ENCODE data around the gene TMEM271. TPM values are rescaled to one million over a fixed set of nuclear protein-coding genes. Genes with fewer than 3 reads are reported as not detected.

TMEM271 gene
- total RNA-seq, 4 donors from 2014 or later: not detected

DNA sequence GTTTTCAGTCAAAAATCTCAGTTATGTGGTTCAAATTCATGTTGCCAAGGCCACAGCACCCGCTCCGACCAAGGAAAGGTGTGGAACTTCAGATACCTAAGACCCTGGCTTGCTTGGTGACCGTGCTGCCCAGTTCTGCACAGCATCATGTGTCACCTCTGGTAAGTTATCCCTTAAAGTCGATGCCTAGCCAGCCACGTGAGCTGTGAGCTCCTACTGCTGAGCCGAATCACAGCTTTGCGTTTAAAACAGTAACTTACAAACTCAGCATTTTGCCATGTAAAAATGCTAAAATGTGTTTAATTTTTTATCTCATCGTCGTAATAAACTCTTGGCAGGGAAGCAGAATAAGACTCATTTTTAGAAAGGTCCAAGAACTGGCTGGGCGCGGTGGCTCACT is 5.3 kb downstream of the TMEM271 start:
- no peak overlapping the region for H3K4me3 ChIP-seq
- H3K9me3 ChIP-seq: no peaks in the 10 kb centered on the region
- peaks cover 58% of the 10 kb centered on the region for H3K27me3 ChIP-seq
- in situ Hi-C loops (cut with MboI; ENCODE audit: low pct_ligation_motif_present in 1 of 4, low pct_unique_long_range_greater_than_20kb in 1 of 4, low sequenced_read_pairs in 3 of 4) (no loop called here), intact Hi-C loops (cut with DNase I; ENCODE audit: low total_unique reads) (no loop called here)
- DNase-seq: no peak
- peaks cover 0 to 6% (median 3%) of the 10 kb centered on the region in 4 donors for H3K4me1 ChIP-seq
- no peaks in the 10 kb centered on the region for H3K36me3 ChIP-seq
- 77 to 82% methylated on average over 11 of the region's 11 CpGs for WGBS, 2 donors (ENCODE audit: low coverage in 1 of 2)
- TF ChIP-seq EP300 (IDR thresholded peaks at IDR 0.05; ENCODE audit: low read depth) (no peak), POLR2AphosphoS5 (IDR thresholded peaks at IDR 0.05) (no peak), POLR2A (IDR thresholded peaks at IDR 0.05) (no peak)
- TF ChIP-seq, protein P1, sequence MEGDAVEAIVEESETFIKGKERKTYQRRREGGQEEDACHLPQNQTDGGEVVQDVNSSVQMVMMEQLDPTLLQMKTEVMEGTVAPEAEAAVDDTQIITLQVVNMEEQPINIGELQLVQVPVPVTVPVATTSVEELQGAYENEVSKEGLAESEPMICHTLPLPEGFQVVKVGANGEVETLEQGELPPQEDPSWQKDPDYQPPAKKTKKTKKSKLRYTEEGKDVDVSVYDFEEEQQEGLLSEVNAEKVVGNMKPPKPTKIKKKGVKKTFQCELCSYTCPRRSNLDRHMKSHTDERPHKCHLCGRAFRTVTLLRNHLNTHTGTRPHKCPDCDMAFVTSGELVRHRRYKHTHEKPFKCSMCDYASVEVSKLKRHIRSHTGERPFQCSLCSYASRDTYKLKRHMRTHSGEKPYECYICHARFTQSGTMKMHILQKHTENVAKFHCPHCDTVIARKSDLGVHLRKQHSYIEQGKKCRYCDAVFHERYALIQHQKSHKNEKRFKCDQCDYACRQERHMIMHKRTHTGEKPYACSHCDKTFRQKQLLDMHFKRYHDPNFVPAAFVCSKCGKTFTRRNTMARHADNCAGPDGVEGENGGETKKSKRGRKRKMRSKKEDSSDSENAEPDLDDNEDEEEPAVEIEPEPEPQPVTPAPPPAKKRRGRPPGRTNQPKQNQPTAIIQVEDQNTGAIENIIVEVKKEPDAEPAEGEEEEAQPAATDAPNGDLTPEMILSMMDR (IDR thresholded peaks at IDR 0.05): no peak
- H3K27ac ChIP-seq: no peak overlapping the region

DNA sequence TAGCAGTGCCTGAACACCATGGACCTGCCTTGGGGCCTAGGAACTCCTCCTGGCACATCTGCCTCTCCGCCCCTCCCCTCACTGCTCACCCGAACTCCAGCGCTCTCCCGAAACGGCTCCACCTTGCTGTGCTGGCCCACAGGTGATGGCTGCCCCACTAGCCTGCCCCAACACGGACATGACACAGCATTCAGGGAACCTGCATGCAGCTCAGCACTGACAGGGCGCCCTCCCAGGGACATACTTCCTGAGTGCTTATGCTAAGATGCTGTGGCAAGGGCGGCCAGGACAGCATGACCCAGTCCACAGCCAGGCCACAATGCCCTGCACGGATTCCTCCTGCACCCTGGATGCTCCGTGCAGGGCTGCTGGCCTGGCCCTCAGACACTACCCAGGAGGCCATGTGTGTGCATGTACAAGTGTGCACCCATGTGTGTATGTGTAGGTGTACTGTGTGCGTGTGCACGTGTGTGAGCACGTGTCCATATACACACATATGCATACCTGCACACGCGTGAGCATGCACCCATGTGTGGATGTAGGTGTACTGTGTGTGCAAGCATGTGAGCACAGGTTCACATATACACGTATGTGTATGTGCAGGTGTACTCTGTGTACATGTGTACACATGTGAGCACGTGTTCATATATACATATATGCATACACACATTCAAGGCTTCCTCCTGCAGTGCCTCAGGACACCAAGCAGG is 6.0 kb downstream of the TMEM271 start:
- WGBS, 2 donors (ENCODE audit: low coverage in 1 of 2): 56 to 79% methylated on average over 1 to 17 of the region's 17 CpGs
- no peak for DNase-seq
- no peaks in the 10 kb centered on the region for H3K9me3 ChIP-seq
- peaks cover 52% of the 10 kb centered on the region for H3K27me3 ChIP-seq
- in situ Hi-C loops (cut with MboI; ENCODE audit: low pct_ligation_motif_present in 1 of 4, low pct_unique_long_range_greater_than_20kb in 1 of 4, low sequenced_read_pairs in 3 of 4): no loop called here
- intact Hi-C loops (cut with DNase I; ENCODE audit: low total_unique reads): no loop called here
- TF ChIP-seq POLR2AphosphoS5 (IDR thresholded peaks at IDR 0.05) (no peak), EP300 (IDR thresholded peaks at IDR 0.05; ENCODE audit: low read depth) (no peak)
- TF ChIP-seq, protein P1 (IDR thresholded peaks at IDR 0.05): no peak
- H3K27ac ChIP-seq: no peak overlapping the region
- H3K36me3 ChIP-seq: no peaks in the 10 kb centered on the region
- H3K4me3 ChIP-seq: no peak overlapping the region
- peaks cover 0 to 6% (median 3%) of the 10 kb centered on the region in 4 donors for H3K4me1 ChIP-seq

DNA sequence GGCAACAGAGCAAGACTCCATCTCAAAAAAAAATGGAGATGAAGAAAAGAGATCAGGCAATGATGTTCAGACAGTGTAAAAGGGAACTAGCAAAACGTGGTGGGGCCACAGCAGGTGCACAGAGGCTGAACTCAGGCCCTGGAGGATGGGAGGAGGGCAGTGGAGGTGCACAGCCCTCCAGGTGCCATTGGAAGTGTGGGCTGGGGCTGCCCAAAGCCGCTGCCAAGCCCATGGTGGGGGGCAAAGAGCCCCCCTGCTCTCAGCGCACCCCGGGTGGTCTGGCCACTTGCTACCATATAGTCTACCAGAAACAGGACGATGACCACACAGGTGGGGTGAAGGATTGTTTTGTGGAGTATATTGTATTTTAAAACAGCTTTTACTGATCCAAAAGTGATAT is 7.1 kb downstream of the TMEM271 start:
- H3K9me3 ChIP-seq: no peaks in the 10 kb centered on the region
- DNase-seq: no peak
- in situ Hi-C loops (cut with MboI; ENCODE audit: low pct_ligation_motif_present in 1 of 4, low pct_unique_long_range_greater_than_20kb in 1 of 4, low sequenced_read_pairs in 3 of 4): no loop called here
- intact Hi-C loops (cut with DNase I; ENCODE audit: low total_unique reads): no loop called here
- TF ChIP-seq EP300 (IDR thresholded peaks at IDR 0.05; ENCODE audit: low read depth): no peak
- TF ChIP-seq POLR2AphosphoS5 (IDR thresholded peaks at IDR 0.05): no peak
- TF ChIP-seq, protein P1 (IDR thresholded peaks at IDR 0.05): no peak
- TF ChIP-seq POLR2A (IDR thresholded peaks at IDR 0.05): no peak
- no peaks in the 10 kb centered on the region for H3K4me1 ChIP-seq
- no peak overlapping the region for H3K4me3 ChIP-seq
- H3K36me3 ChIP-seq: no peaks in the 10 kb centered on the region
- H3K27me3 ChIP-seq: peaks cover 41% of the 10 kb centered on the region
- no peak overlapping the region for H3K27ac ChIP-seq
- 75% methylated on average over 3 to 5 of the region's 5 CpGs for WGBS, 2 donors (ENCODE audit: low coverage in 1 of 2)

DNA sequence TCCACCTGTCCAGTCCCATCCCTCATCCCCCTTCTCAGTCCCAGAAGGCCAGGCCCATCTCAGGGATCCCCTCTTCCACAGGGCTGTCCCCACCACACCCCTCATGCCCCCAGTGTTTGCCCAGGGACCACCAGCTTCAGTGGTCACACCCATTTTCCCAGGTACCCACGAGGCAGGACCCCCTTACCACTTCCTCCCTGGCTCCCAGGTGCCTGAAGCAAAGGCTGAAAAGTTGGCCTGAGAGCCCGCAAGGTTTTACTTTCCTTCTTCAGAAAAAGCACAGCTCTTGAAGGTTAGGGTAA is 7.8 kb downstream of the TMEM271 start:
- Histone ChIP-seq H3K27me3 (peaks cover 35% of the 10 kb centered on the region), H3K9me3 (no peaks in the 10 kb centered on the region), H3K36me3 (no peaks in the 10 kb centered on the region), H3K27ac (no peak overlapping the region), H3K4me3 (no peak overlapping the region), H3K4me1 (no peaks in the 10 kb centered on the region)
- intact Hi-C loops (cut with DNase I; ENCODE audit: low total_unique reads): no loop called here
- DNase-seq: no peak
- in situ Hi-C loops (cut with MboI; ENCODE audit: low pct_ligation_motif_present in 1 of 4, low pct_unique_long_range_greater_than_20kb in 1 of 4, low sequenced_read_pairs in 3 of 4): no loop called here
- 56 to 90% methylated on average over 2 of the region's 2 CpGs for WGBS, 2 donors (ENCODE audit: low coverage in 1 of 2)
- TF ChIP-seq, protein P1 (IDR thresholded peaks at IDR 0.05): no peak
- no peak for TF ChIP-seq EP300 (IDR thresholded peaks at IDR 0.05; ENCODE audit: low read depth)
- TF ChIP-seq POLR2AphosphoS5 (IDR thresholded peaks at IDR 0.05): no peak

Data from transverse colon (tissue), 4 donors.